GM13977 (cell line): Measurements from ENCODE around the gene FRMD4B.
"Not testable (repeated sequence)": the region's sequence is repeated elsewhere in the genome, so short reads cannot be mapped to it uniquely, and the experiment has no call there.

Experiments
- DNase-seq: peaks from one replicate; pipeline ENCODE4 v3.0.0; 2012; ENCODE audit warnings: low spot score
- in situ Hi-C: fragments of 300-500 bp; cut with MboI; formaldehyde crosslinking; loops from one replicate; pipeline ENCODE4 v1.12.0; 2022; ENCODE audit warnings: low sequenced_read_pairs, low pct_unique_long_range_greater_than_20kb, mixed read lengths, inconsistent platforms; ENCODE audit not compliant: unreplicated experiment
- TF ChIP-seq, protein P1 (sequence below): IDR thresholded peaks from 2 replicates; pipeline ENCODE4 v1.5.1; 2012; ENCODE audit warnings: mild to moderate bottlenecking, control low read depth; ENCODE audit not compliant: insufficient read depth; ENCODE audit errors: extremely low read depth, missing control alignments

Gene FRMD4B

GRCh38 chr3:69328103-69328962 lies 57.6 kb downstream of the FRMD4B start:
- DNase-seq: no peak
- in situ Hi-C loops: loop anchor here (10.0 kb wide), 1 partner anchor 96 kb away; no protein-coding TSS in a partner anchor
- TF ChIP-seq, protein P1, sequence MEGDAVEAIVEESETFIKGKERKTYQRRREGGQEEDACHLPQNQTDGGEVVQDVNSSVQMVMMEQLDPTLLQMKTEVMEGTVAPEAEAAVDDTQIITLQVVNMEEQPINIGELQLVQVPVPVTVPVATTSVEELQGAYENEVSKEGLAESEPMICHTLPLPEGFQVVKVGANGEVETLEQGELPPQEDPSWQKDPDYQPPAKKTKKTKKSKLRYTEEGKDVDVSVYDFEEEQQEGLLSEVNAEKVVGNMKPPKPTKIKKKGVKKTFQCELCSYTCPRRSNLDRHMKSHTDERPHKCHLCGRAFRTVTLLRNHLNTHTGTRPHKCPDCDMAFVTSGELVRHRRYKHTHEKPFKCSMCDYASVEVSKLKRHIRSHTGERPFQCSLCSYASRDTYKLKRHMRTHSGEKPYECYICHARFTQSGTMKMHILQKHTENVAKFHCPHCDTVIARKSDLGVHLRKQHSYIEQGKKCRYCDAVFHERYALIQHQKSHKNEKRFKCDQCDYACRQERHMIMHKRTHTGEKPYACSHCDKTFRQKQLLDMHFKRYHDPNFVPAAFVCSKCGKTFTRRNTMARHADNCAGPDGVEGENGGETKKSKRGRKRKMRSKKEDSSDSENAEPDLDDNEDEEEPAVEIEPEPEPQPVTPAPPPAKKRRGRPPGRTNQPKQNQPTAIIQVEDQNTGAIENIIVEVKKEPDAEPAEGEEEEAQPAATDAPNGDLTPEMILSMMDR: no peak

DNA sequence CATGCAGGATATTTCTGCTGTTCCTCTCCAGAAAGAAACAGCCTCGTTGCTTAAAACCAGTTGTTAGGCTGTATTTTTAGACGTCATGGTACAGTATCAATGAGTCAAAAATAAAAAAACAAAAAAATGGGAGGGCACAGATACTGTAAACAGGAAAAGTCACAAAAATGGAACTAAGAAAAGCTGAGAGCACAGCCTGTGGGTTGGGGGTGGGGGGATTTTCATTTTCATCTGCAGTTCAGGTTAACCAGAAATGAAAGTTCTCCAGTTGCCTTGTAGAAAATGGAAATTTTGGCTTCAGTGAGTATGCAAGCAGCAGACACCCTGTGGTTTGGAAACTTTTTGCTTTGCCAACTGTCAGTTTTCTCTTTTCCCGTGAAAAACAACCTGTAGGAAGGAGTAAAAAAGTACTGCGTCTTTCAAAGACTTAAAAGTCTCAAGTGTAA lies 59.0 kb downstream of the FRMD4B start:
- in situ Hi-C loops: loop anchor here (10.0 kb wide), 1 partner anchor 98 kb away; no protein-coding TSS in a partner anchor
- TF ChIP-seq, protein P1: no peak
- DNase-seq: peak; percentile 51

GRCh38 chr3:69325151-69325550 lies 60.7 kb downstream of the FRMD4B start:
- TF ChIP-seq, protein P1: no peak
- in situ Hi-C loops: loop anchor here (10.0 kb wide), 1 partner anchor 100 kb away; no protein-coding TSS in a partner anchor
- no peak for DNase-seq

GRCh38 chr3:69324362-69325025 lies 61.4 kb downstream of the FRMD4B start:
- no peak for DNase-seq

DNA sequence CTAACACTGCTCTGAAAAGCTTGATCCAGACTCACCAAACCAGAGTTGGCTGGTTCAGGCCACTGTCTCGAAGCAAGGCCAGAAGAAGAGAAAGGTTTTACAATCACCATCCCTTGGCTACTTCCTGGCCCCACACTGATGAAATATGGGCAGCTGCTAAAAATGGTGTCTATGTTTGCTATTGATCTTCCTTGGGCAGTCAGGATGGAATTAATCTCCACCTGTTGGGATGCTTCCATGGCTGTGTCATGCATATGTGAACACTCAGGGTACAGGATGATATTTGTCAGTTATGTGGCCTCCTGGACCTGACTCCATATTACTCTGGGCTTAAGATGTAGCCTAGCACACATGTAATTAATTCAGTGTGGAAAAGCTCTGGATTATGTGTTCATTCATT lies 61.9 kb downstream of the FRMD4B start:
- no peak for DNase-seq
- in situ Hi-C loops: loop anchor here (10.0 kb wide), 1 partner anchor 101 kb away; no protein-coding TSS in a partner anchor
- TF ChIP-seq, protein P1: no peak

More at GRCh38 chr3:69324362-69325025, 61.4 kb downstream of the FRMD4B start:
- TF ChIP-seq, protein P1: peak; percentile 65
- in situ Hi-C loops: loop anchor here (10.0 kb wide), 1 partner anchor 100 kb away; no protein-coding TSS in a partner anchor

DNA sequence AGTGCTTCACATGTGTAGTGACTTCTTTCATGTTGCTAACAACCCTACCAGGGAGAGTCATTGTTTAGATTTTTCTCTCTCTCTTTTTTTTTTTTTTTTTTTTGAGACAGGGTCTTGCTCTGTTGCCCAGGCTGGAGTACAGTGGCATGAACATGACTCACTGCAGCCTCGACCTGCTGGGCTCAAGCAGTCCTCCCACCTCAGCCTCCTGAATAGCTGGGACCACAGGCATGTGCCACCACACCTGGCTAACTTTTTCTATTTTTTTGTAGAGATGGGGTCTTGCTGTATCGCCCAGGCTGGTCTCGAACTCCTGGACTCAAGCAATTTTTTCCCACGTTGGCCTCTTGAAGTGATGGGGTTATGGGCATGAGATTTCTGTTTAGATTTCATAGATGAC lies 63.4 kb downstream of the FRMD4B start:
- DNase-seq: not testable (repeated sequence)
- in situ Hi-C loops: loop anchor here (10.0 kb wide), 1 partner anchor 102 kb away; no protein-coding TSS in a partner anchor

GRCh38 chr3:69322158-69322509 lies 63.8 kb downstream of the FRMD4B start:
- TF ChIP-seq, protein P1: no peak
- in situ Hi-C loops: loop anchor here (10.0 kb wide), 1 partner anchor 103 kb away; no protein-coding TSS in a partner anchor
- no peak for DNase-seq
